GM18867 (cell line): ENCODE data around the gene UPF3B.
"Not testable (repeated sequence)": the region's sequence is repeated elsewhere in the genome, so short reads cannot be mapped to it uniquely, and the experiment has no call there.

Experiments used
- ATAC-seq: cut with Tn5 transposase; IDR thresholded peaks from one replicate; pipeline ENCODE4 v1.9.1; 2021; ENCODE audit warnings: mild to moderate bottlenecking, moderate library complexity; ENCODE audit not compliant: unreplicated experiment

The UPF3B gene

GRCh38 chrX:119852382-119853353, at the start of gene UPF3B:
TSS of gene UPF3B (minus strand) at chrX:119852963. CDS start at chrX:119852928, 35 bp downstream.
- peak; percentile 94 for ATAC-seq

GRCh38 chrX:119900976-119901375, 48.2 kb upstream of the UPF3B start:
- no peak for ATAC-seq

GRCh38 chrX:119899125-119899524, 46.4 kb upstream of the UPF3B start:
- no peak for ATAC-seq

GRCh38 chrX:119895843-119896326, 43.1 kb upstream of the UPF3B start, which contains the start of gene AKAP14:
TSS of gene AKAP14 (plus strand) at chrX:119895893. CDS start at chrX:119903224, 7,331 bp downstream.
- ATAC-seq: no peak

GRCh38 chrX:119891961-119892692, 39.4 kb upstream of the UPF3B start:
- ATAC-seq: not testable (repeated sequence)

- ATAC-seq: not testable (repeated sequence)
These were observed 37.9 kb upstream of the UPF3B start for GRCh38 chrX:119890626-119891025.

- ATAC-seq: peak; percentile 74
These were observed 35.1 kb upstream of the UPF3B start for GRCh38 chrX:119887721-119888425.

- ATAC-seq: no peak
These were observed 33.0 kb upstream of the UPF3B start for GRCh38 chrX:119885554-119886428.

GRCh38 chrX:119880552-119881437, 28.0 kb upstream of the UPF3B start:
- ATAC-seq: peak; percentile 86

- ATAC-seq: peak; percentile 57
These were observed 27.3 kb upstream of the UPF3B start for GRCh38 chrX:119880076-119880475.

GRCh38 chrX:119878740-119879139, 26.0 kb upstream of the UPF3B start:
- ATAC-seq: no peak

GRCh38 chrX:119871599-119872395, 19.0 kb upstream of the UPF3B start, which contains the start of the genes NDUFA1 and RNF113A:
TSS of gene NDUFA1 (plus strand) at chrX:119871832. CDS start at chrX:119871912, 80 bp downstream.
TSS of gene RNF113A (minus strand) at chrX:119871733. CDS start at chrX:119871613, 120 bp downstream.
- ATAC-seq: peak; percentile 89

GRCh38 chrX:119871245-119871598, 18.5 kb upstream of the UPF3B start:
- peak; percentile 41 for ATAC-seq

- peak; percentile 19 for ATAC-seq
These were observed 17.9 kb upstream of the UPF3B start for GRCh38 chrX:119870626-119871131.

GRCh38 chrX:119853444-119853843, 681 bp upstream of the UPF3B start:
- ATAC-seq: no peak

- ATAC-seq: no peak
These were observed 18.9 kb downstream of the UPF3B start for GRCh38 chrX:119833905-119834304.

GRCh38 chrX:119828446-119828845, 24.3 kb downstream of the UPF3B start:
- ATAC-seq: no peak
